CD4-positive, alpha-beta T cell treated with Interleukin-17A for 4 hours (primary cell): ENCODE measurements around the gene CD300LB.

Source experiments
- DNase-seq: peaks from one replicate; pipeline ENCODE4 v3.0.0-alpha.2; 2020; ENCODE audit warnings: mixed read lengths

The CD300LB gene

DNA sequence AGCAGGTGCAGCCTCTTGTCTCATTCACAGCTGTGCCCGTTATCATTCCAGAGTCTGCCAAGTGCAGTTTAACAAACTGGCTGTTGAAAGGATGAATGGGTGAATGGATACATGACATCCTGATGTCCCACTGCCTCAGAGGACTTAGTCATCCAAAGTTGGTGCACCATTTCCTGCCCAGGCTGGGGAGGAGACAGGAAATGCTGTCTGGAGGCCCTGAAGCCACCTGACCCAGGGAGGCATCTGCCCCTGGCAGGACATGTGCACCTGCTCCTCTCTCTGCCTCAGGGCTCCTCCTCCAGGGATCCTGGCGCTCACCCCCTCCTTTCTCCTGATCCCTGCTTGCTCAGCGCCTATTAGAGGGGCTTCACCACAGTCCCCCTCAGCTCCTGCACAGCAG is 16.5 kb upstream of the CD300LB start:
- no peak for DNase-seq

GRCh38 chr17:74547264-74547663 is 16.0 kb upstream of the CD300LB start:
- DNase-seq: no peak

- DNase-seq: no peak
Measured at GRCh38 chr17:74546586-74546985, 15.3 kb upstream of the CD300LB start.

- no peak for DNase-seq
Measured at GRCh38 chr17:74545843-74546230, 14.6 kb upstream of the CD300LB start, which contains the start of gene CD300C. CD300C (minus strand) TSS chr17:74546115; CDS start chr17:74545782, 333 bp downstream.

- DNase-seq: no peak
Measured at GRCh38 chr17:74544991-74545842, 13.9 kb upstream of the CD300LB start.

DNA sequence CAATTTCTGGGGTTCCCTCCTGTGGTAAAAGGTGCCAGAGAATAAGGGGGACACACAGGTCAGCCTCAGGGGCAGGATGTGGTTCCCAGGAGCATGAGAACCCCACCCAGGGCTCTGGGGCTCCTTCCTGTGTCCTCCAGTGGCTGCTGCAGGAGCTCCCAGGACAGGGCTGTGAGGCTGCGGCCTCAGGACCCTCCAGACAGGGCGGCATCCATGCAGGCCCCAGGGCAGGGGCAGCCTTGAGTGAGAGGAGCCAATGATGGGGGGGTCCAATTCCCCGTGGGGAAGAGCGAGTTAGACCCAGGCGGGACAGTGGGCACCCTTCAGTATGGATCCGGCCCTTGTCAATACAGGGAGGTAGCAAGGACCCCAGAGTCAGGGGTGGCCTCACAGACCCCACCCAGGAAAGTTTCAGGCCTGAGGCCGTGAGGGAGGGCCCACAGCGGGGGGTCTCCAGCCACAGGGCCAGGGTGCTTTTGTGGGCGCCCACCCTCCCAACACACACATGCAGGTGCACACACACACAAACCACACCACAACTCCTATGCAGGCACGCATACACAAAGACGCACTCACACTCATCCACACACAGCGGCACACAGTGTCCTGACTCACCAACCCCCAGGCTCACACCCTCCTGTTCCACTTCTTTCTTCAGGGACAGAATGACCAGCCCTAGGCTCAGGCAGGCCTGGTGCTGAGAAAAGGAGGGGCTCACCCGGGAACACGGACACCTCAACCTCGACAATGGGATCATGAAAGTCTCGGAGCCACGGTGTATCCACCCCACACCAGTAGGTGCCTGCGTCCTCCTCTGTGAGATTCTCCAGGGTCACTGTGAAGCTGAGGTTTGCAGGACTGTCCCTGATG is 12.9 kb upstream of the CD300LB start:
- no peak for DNase-seq

- DNase-seq: no peak
Measured at GRCh38 chr17:74543406-74543805, 12.1 kb upstream of the CD300LB start.

- no peak for DNase-seq
Measured at GRCh38 chr17:74542727-74543383, 11.6 kb upstream of the CD300LB start.

DNA sequence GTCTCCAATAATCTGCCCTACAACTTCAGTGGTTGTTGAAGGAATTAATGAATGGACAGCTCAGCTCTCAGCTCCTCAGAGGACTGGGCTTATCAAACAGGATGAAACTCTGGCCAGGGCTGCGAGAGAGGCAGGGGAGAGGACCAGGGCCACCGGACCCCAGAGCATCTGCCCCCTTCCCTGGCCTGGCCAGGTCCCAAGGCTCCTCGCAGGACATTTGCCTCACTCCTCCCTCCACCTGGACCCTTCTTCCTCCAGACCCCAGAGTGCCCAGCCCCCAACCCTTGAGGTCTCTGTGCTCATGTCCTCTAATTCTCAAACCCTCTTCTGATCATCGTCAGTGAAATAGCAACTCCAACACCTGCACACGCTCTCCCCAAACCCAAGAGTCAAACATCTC is 10.9 kb upstream of the CD300LB start:
- DNase-seq: no peak

DNA sequence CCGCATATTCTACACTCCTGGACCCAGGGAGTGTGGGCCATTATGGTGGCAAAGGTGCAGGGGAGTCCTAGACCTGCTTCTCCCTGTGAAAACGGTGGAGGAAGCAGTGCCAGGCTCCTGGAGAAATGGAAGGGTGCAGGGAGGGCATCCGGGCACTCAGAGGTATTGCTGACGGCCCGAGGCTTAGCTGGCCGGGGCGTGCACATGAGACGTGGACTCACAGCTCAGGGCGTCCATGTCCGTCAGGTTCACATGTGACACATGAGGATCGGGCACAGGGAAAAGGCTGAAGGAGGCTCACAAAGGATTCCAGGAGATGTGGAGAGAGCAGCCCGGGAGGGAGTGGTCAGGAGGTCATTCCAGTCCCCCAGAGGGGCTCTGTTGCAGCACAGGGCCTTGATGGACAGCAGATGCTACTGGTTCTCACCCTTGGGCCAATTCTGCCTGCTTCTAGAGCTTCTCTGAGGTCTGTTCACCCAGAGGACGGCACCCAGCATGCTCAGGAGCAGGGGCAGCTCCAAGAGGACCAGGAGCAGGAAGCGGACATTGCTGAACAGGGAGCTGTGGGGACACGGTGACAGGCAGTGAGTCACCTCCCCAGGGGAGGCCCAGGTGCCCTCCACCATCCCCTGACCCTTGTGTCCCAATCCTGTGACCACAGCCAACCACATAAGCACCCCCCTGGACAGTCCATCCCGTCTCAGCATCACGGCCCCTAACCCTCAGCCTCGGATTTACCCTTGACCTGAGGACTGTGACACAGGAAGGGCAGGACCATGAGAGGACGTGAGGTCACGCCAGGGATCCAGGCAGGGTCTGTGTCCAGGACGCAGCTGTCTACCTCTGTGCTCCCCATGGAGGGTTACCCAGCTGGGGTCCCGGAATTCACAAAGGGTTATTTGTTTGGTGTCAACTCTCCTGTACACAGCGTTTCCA is 10.2 kb upstream of the CD300LB start:
- DNase-seq: no peak

- DNase-seq: no peak
Measured at GRCh38 chr17:74539281-74539820, 8.1 kb upstream of the CD300LB start.

- no peak for DNase-seq
Measured at GRCh38 chr17:74536890-74537289, 5.6 kb upstream of the CD300LB start.

- DNase-seq: no peak
Measured at GRCh38 chr17:74532115-74532514, 840 bp upstream of the CD300LB start.

DNA sequence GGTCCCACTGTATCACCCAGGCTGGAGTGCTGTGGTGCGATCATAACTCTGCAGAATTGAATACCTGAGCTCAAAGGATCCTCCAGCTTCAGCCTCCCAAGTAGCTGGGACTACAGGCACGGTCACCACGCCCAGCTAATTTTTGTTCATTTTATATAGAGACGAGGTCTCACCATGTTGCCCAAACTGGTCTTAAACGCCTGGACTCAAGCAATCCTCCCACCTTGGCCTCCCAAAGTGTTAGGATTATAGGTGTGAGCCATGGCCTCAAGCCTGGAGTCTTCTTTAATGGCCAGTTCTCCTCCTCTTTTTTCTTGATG is 484 bp downstream of the CD300LB start:
- DNase-seq: no peak

GRCh38 chr17:74529243-74529642 is 2.0 kb downstream of the CD300LB start:
- DNase-seq: no peak

- no peak for DNase-seq
Measured at GRCh38 chr17:74528491-74529199, 2.6 kb downstream of the CD300LB start.

DNA sequence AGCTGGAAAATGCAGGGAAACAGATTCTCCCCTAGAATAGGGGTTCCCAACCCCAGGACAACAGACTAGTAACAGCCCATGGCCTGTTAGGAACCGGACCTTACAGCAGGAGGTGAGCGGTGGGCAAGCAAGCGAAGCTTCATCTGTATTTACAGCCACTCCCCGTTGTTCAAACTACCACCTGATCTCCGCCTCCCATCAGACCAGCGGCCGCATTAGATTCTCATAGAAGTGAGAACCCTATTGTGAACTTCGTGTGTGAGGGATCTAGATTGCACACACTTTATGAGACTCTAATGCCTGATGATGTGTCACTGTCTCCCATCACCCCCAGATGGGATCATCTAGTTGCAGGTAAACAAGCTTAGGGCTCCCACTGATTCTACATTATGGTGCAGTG is 3.5 kb downstream of the CD300LB start:
- DNase-seq: no peak

DNA sequence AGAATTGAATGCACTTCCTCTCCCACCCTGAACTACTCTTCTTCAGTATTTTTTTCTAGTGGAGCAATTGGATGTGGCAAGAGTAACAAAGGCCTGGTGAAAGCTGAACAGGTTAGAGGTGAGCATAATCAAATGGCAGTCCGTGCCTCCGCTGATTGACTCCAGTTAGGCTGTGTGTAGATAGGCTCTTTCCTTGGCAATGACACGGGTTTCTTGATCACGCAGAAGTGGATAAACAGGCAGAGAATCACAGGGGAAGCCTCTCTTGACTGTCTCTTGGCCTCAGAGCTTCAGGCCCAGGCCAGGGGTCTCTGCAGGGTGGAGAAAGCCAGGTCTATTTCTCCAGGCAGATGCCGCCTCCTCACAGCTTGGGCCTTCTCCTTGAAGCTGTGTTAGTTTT is 4.2 kb downstream of the CD300LB start:
- DNase-seq: no peak

DNA sequence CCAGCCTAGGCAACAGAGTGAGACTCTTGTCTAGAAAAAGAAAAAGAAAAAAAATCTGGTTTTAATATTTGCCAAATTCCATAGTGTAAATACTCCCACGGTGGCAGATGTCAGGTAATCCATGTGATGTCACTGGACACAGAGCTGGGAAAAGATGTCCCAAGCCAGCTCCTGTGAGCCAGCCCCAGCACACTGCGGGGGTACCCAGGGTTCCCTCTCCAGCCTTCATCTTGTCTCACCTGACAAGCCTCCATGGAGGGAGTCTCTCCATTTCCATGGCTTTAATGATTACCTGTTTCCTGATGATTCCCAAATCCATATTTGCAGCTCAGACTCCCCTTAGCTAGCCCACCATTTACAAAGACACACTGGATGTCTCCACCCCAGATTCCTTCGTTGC is 4.6 kb downstream of the CD300LB start:
- no peak for DNase-seq

GRCh38 chr17:74525781-74526288 is 5.4 kb downstream of the CD300LB start:
- DNase-seq: no peak

DNA sequence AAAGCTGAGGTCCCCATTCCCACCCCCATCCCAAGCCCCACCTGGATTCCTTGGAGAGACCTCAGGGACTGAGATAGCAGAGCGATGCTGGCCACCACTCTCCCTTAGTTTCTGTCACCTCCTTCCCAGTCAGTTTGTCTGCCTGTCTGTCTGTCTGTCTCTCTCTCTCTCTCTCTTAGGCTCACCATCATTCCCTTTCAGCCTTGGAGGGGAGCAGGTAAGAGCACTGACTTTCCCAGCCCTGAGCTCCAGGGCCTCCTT is 5.9 kb downstream of the CD300LB start:
- DNase-seq: no peak
